ENCODE results near the gene NUP58. TPM values are rescaled to one million over a fixed set of nuclear protein-coding genes. Genes with fewer than 3 reads are reported as not detected.

The NUP58 gene
- total RNA-seq, 1 experiment from 2014 or later = 46.1 TPM

GRCh38 chr13:25391932-25392331 lies 90.5 kb downstream of the NUP58 start:
- TF ChIP-seq EZH2phosphoT487 (IDR thresholded peaks at IDR 0.05; ENCODE audit: borderline replicate concordance, low read length) = no peak
- TF ChIP-seq, protein P1, sequence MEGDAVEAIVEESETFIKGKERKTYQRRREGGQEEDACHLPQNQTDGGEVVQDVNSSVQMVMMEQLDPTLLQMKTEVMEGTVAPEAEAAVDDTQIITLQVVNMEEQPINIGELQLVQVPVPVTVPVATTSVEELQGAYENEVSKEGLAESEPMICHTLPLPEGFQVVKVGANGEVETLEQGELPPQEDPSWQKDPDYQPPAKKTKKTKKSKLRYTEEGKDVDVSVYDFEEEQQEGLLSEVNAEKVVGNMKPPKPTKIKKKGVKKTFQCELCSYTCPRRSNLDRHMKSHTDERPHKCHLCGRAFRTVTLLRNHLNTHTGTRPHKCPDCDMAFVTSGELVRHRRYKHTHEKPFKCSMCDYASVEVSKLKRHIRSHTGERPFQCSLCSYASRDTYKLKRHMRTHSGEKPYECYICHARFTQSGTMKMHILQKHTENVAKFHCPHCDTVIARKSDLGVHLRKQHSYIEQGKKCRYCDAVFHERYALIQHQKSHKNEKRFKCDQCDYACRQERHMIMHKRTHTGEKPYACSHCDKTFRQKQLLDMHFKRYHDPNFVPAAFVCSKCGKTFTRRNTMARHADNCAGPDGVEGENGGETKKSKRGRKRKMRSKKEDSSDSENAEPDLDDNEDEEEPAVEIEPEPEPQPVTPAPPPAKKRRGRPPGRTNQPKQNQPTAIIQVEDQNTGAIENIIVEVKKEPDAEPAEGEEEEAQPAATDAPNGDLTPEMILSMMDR (conservative IDR thresholded peaks at IDR 0.05; ENCODE audit: low read depth, low read length) = no peak
- no peak for TF ChIP-seq EZH2 (IDR thresholded peaks at IDR 0.05; ENCODE audit: low read length, unreplicated experiment)
- POLR2A ChIA-PET (ENCODE audit: unreplicated experiment) = no interaction called here
- BruUV-seq (replicated peaks) = no TSS peak
- Histone ChIP-seq H3K9me2 (replicated peaks; ENCODE audit: low read length) (no peaks in the 10 kb centered on the region), H3K36me3 (ENCODE audit: low read depth, low read length) (no peaks in the 10 kb centered on the region), H4K20me1 (ENCODE audit: low read length) (no peaks in the 10 kb centered on the region), H3K4me3 (ENCODE audit: low read length) (no peak overlapping the region), H3K9ac (ENCODE audit: low read length) (no peak overlapping the region), H3K4me2 (ENCODE audit: low read length) (no peak overlapping the region), H3K9me3 (ENCODE audit: low read length) (no peaks in the 10 kb centered on the region), H3K27me3 (ENCODE audit: low read length) (peaks cover 54% of the 10 kb centered on the region), H2AFZ (ENCODE audit: low read length) (no peak overlapping the region), H3K27ac (ENCODE audit: low read length) (no peak overlapping the region), H3K79me2 (ENCODE audit: low read length) (no peaks in the 10 kb centered on the region), H3K4me1 (ENCODE audit: insufficient read depth, low read length) (no peaks in the 10 kb centered on the region), H3F3A (ENCODE audit: low read length, unreplicated experiment) (no peaks in the 10 kb centered on the region)
- intact Hi-C loops (cut with micrococcal nuclease) = no loop called here
- ATAC-seq (no peak), DNase-seq (no peak)
- CTCF ChIA-PET = no interaction called here

Other genes with a start within 250 kb of the NUP58 start
- 0.17 and 0.26 TPM in 2 replicates for gene PABPC3, start 205.5 kb upstream of the NUP58 start, total RNA-seq (2014; rRNA removed)
- gene AMER2, start 129.3 kb upstream of the NUP58 start, total RNA-seq (2014; rRNA removed) = not detected in 2 replicates
- gene MTMR6, start 14.1 kb upstream of the NUP58 start, total RNA-seq (2014; rRNA removed) = 10.5 and 11.6 TPM in 2 replicates
- 0.04 and 0.12 TPM in 2 replicates for gene ATP8A2, start 70.3 kb downstream of the NUP58 start, total RNA-seq (2014; rRNA removed)